Kidney (tissue), 14 donors: ENCODE data around the gene ZC3H12A. TPM values are rescaled to one million over a fixed set of nuclear protein-coding genes. Genes with fewer than 3 reads are reported as not detected.
A peak's percentile ranks its signal among the peaks of the same experiment; 100 is the strongest.

Experiments used
- DNase-seq, 5 donors: peaks; one replicate each; pipeline ENCODE4 v3.0.0-alpha.2; 2013 to 2020
- FAIRE-seq: peaks from 2 replicates; lab custom pipeline; 2012; peaks lifted over from hg19 to GRCh38; lab: Jason Lieb, UNC
- H3K27ac ChIP-seq, 2 donors: one replicate each; pipeline ENCODE4 v1.7.0; 2013; ENCODE audit warnings: low read depth in 2 of 2, low read length in 2 of 2, inconsistent platforms in 1 of 2
- H3K27me3 ChIP-seq: one replicate; pipeline ENCODE4 v1.7.1; 2013; ENCODE audit warnings: low read length, inconsistent platforms; ENCODE audit not compliant: control insufficient read depth, insufficient read depth
- H3K36me3 ChIP-seq, 3 donors: one replicate each; pipeline versions ENCODE4 v1.7.0 to v1.7.1; 2013; ENCODE audit warnings: low read length in 3 of 3, control low read depth in 1 of 3, inconsistent platforms in 1 of 3; ENCODE audit not compliant: insufficient read depth in 3 of 3, control insufficient read depth in 2 of 3
- H3K4me1 ChIP-seq, 3 donors: one replicate each; pipeline versions ENCODE4 v1.7.0 to v1.7.1; 2013; ENCODE audit warnings: low read length in 3 of 3, inconsistent platforms in 1 of 3, low read depth in 1 of 3; ENCODE audit not compliant: control insufficient read depth in 2 of 3, insufficient read depth in 2 of 3
- H3K4me3 ChIP-seq, 3 donors: one replicate each; pipeline versions ENCODE4 v1.7.0 to v1.8.1; 2013; ENCODE audit warnings: low read length in 3 of 3, control low read depth in 1 of 3, inconsistent platforms in 1 of 3
- H3K9ac ChIP-seq, 3 donors: one replicate each; pipeline versions ENCODE4 v1.7.0 to v1.7.1; 2013; ENCODE audit warnings: low read length in 3 of 3, control low read depth in 1 of 3, inconsistent platforms in 1 of 3
- H3K9me3 ChIP-seq, 3 donors: one replicate each; pipeline versions ENCODE4 v1.7.0 to v1.7.1; 2013; ENCODE audit warnings: low read length in 3 of 3, control low read depth in 1 of 3, inconsistent platforms in 1 of 3; ENCODE audit not compliant: control insufficient read depth in 2 of 3, insufficient read depth in 1 of 3
- CTCF ChIP-seq: IDR thresholded peaks from 3 replicates; pipeline ENCODE4 v1.5.1; 2012; ENCODE audit warnings: mild to moderate bottlenecking, moderate library complexity, borderline replicate concordance; ENCODE audit not compliant: insufficient read depth; ENCODE audit errors: extremely low read depth
- intact Hi-C: fragments of 100-400 bp; cut with DNase I; formaldehyde crosslinking; loops from one replicate; pipeline ENCODE4 v1.11.1; 2022
- polyA plus RNA-seq: library from polyadenylated mRNA; stranded (reverse); fragments of 350-450 nt; fragmentation: Illumina TruSeq; extraction: RNeasy Lipid Tissue Mini Kit (QIAGEN cat#74804); gene quantifications from one replicate; pipeline ENCODE4 v1.2.3, GENCODE V29; 2014; ENCODE audit warnings: low read depth, low replicate concordance; ENCODE audit not compliant: insufficient read depth
- total RNA-seq: library from RNA; stranded (reverse); fragmentation: NEBNext Ultra II Directional; extraction: Animal tissue kit (Norgen Biotek cat#: 25700); gene quantifications from one replicate; pipeline ENCODE4 v1.2.1, GENCODE V29; 2021
- donor health status: control.
- donor health status: control.
- donor health status: control.
- donor health status: control.
- donor health status: control.
- donor health status: DM: yes; HTN: yes; CAD: no.
- donor health status: Normal renal cell carcinoma (clear cell type).

The ZC3H12A gene
- total and polyA plus RNA-seq, 2 donors from 2014 or later = 3.8 to 21.1 TPM

DNA sequence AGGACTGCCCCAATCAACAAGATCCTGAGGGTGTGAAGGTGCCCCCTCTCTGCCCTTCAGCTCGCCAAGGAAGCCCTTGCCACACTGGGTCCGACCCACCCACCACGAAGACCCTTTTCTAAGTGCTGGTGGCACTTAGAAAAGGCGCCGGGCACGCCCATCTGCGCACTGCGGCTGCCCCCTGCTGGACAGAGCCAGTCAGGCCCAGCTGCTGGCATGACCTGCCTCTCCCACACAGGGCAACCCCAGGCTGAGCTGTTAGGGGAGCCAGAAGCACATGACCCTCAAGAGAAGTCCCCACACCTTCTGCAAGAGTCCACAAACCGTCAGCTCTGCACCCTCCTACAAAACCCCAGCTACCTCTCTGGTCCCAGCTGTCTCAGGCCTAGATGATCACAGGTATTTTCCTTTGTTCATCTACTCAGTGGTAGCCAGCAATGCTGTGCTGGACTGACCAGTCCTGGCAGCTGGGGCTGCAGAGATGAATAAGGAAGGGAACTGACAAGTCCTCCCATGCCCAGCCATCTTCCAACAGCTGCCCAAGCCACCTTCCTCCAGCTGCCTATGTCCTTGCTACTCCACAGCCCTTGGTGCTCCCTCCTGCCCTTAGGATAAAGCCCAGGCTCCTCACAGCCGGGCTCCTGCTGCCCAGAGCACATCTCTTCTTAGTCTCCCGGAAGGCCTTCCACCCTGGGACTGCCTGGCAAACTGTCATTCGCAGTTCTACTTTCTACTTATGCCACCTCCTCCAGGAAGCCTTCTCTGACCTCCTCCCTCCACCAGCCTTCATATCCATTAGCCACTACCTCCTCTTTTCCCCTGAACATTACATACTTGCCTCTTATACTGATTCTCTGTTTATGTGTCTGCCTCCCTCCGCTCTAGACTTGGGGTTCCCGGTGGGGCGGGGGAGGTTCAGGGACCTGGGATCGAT lies 39.8 kb upstream of the ZC3H12A start:
- no peaks in the 10 kb centered on the region for H3K27me3 ChIP-seq
- TF ChIP-seq CTCF = peak; percentile 93
- no peaks in the 10 kb centered on the region for H3K4me1 ChIP-seq
- no peaks in the 10 kb centered on the region for H3K36me3 ChIP-seq
- no peak for FAIRE-seq
- H3K9me3 ChIP-seq = no peaks in the 10 kb centered on the region
- peak in 4 of 5 donors; percentile 56 to 76 (median 74) for DNase-seq
- intact Hi-C loops = loop anchor here (10.0 kb wide), 1 partner anchor 730 kb away; no protein-coding TSS in a partner anchor
- H3K27ac ChIP-seq = no peak overlapping the region
- no peak overlapping the region for H3K9ac ChIP-seq
- no peak overlapping the region for H3K4me3 ChIP-seq

- no peak for TF ChIP-seq CTCF
- no peak overlapping the region for H3K9ac ChIP-seq
- no peak overlapping the region for H3K4me3 ChIP-seq
- H3K27me3 ChIP-seq = no peaks in the 10 kb centered on the region
- DNase-seq (no peak), FAIRE-seq (no peak)
- no peaks in the 10 kb centered on the region for H3K36me3 ChIP-seq
- no peaks in the 10 kb centered on the region for H3K4me1 ChIP-seq
- intact Hi-C loops = loop anchor here (10.0 kb wide), 1 partner anchor 732 kb away; no protein-coding TSS in a partner anchor
- no peak overlapping the region for H3K27ac ChIP-seq
- no peaks in the 10 kb centered on the region for H3K9me3 ChIP-seq
These were observed 37.3 kb upstream of the ZC3H12A start for GRCh38 chr1:37437087-37437486.

DNA sequence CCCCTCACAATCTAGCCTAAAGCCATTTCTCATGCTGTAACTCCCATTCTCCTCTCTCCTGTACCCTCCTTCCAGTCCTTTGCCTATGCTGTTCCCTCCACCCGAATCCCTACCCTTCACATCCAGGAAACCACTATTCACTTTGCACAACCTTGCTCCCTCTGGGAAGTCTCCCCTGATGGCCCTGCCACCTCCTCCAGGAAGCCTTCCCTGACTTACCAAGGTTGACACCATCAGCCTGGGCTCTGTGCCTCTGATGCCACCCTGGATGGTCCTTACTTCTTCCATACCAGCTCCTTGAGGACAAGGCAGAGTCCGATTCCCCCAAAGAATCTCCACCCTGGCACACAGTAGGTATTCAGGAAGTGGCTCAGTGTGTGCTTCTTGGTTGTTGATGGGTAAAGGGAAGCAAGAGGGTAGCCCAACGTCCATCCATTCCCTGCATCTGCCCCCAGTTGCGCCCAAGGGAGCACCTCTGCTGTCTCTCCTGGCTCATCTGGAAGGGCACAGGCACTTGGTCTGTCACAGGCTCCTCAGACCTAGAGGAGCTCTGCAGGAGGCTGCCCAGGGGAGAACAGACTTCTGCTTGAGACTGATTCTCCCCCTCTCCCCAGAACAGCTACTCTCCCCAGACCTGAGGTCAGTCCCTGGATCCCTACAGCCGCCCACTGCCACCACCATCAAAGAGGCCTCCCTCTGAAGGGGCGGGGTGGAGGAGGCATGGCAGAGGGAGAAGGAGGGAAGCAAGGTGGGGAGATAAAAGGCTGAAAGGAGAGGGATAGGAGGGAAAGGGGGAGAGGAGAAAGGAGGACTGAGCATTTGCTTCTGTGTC lies 36.1 kb upstream of the ZC3H12A start:
- no peaks in the 10 kb centered on the region for H3K9me3 ChIP-seq
- peaks cover 2% of the 10 kb centered on the region for H3K27me3 ChIP-seq
- H3K4me3 ChIP-seq = no peak overlapping the region
- no peaks in the 10 kb centered on the region for H3K36me3 ChIP-seq
- no peak for TF ChIP-seq CTCF
- no peak overlapping the region for H3K27ac ChIP-seq
- no peak for FAIRE-seq
- intact Hi-C loops = loop anchor here (10.0 kb wide), 1 partner anchor 733 kb away; no protein-coding TSS in a partner anchor
- no peak for DNase-seq
- H3K4me1 ChIP-seq = no peaks in the 10 kb centered on the region
- no peak overlapping the region for H3K9ac ChIP-seq
